ENCODE data around the gene CYP2A7. TPM values are rescaled to one million over a fixed set of nuclear protein-coding genes. Genes with fewer than 3 reads are reported as not detected.
"Not testable (repeated sequence)": the region's sequence is repeated elsewhere in the genome, so short reads cannot be mapped to it uniquely, and the experiment has no call there.

Gene CYP2A7
- total and polyA plus RNA-seq, 8 donors: 0.18 to 0.49 (median 0.34) TPM; not detected in 2

GRCh38 chr19:40872209-40872608 lies 9.8 kb downstream of the CYP2A7 start:
- no peaks in the 10 kb centered on the region for H3K9me3 ChIP-seq
- intact Hi-C loops (cut with DNase I): no loop called here
- no peaks in the 10 kb centered on the region for H3K4me1 ChIP-seq
- no peak overlapping the region for H3K4me3 ChIP-seq
- H3K36me3 ChIP-seq: no peaks in the 10 kb centered on the region
- TF ChIP-seq CTCF (IDR thresholded peaks at IDR 0.05): no peak
- no peak for ATAC-seq
- no peak overlapping the region for H3K27ac ChIP-seq
- DNase-seq: no peak
- H3K27me3 ChIP-seq: no peaks in the 10 kb centered on the region

- Histone ChIP-seq H3K9me3 (no peaks in the 10 kb centered on the region), H3K4me1 (no peaks in the 10 kb centered on the region), H3K36me3 (no peaks in the 10 kb centered on the region), H3K4me3 (no peak overlapping the region), H3K27ac (no peak overlapping the region), H3K27me3 (no peaks in the 10 kb centered on the region)
- DNase-seq (no peak), ATAC-seq (no peak)
- no peak for TF ChIP-seq CTCF (IDR thresholded peaks at IDR 0.05)
- intact Hi-C loops (cut with DNase I): no loop called here
Observed at GRCh38 chr19:40867701-40868100, 14.3 kb downstream of the CYP2A7 start.

GRCh38 chr19:40864739-40865496 lies 17.1 kb downstream of the CYP2A7 start:
- H3K4me3 ChIP-seq; H3K27me3 ChIP-seq; H3K36me3 ChIP-seq; H3K27ac ChIP-seq; H3K4me1 ChIP-seq; DNase-seq; H3K9me3 ChIP-seq; intact Hi-C loops (cut with DNase I): not testable (repeated sequence)
- peak; percentile 4 for ATAC-seq

DNA sequence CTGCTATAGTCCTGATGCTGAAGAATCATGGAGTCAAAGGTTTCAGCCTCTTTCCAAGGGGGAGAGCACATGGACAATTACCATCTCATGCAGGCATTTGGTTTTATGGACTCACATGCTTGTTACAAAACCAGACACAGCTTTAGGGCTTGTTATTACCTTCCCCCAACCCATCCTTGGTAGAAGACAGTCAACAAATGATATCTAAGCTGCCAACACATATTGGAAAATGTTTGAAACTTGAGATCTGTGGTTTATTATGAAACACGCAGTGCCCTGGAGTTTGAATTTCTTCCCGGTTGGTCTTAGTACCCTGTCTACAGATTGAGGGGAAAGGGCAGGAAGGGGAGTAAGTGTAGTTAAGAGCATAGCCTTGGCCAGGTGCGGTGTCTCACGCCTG lies 19.2 kb downstream of the CYP2A7 start:
- no peaks in the 10 kb centered on the region for H3K4me1 ChIP-seq
- H3K9me3 ChIP-seq: no peaks in the 10 kb centered on the region
- TF ChIP-seq CTCF (IDR thresholded peaks at IDR 0.05): no peak
- intact Hi-C loops (cut with DNase I): no loop called here
- no peak for ATAC-seq
- no peak overlapping the region for H3K4me3 ChIP-seq
- DNase-seq: no peak
- H3K36me3 ChIP-seq: no peaks in the 10 kb centered on the region
- no peaks in the 10 kb centered on the region for H3K27me3 ChIP-seq
- no peak overlapping the region for H3K27ac ChIP-seq

DNA sequence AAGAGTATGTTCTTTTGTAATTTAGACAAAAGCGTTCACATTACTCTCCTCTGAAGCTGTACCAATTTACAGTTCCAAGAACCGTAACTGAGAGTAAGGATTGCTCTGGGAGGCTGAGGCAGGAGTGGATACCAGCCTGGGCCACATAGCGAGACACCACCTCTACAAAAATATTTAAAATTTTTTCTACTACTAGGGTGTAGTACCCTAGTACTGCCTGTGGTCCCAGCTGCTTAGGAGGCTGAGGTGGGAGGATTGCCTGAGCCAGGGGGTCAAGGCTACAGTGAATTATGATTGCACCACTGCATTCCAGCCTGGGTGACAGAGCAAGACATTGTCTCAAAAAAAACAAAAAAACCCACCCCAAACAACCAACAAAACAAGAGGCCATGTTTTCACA lies 19.7 kb downstream of the CYP2A7 start:
- H3K36me3 ChIP-seq: no peaks in the 10 kb centered on the region
- H3K4me1 ChIP-seq: no peaks in the 10 kb centered on the region
- no peak overlapping the region for H3K4me3 ChIP-seq
- intact Hi-C loops (cut with DNase I): no loop called here
- no peak overlapping the region for H3K27ac ChIP-seq
- H3K27me3 ChIP-seq: no peaks in the 10 kb centered on the region
- no peak for DNase-seq
- no peak for ATAC-seq
- TF ChIP-seq CTCF (IDR thresholded peaks at IDR 0.05): no peak
- no peaks in the 10 kb centered on the region for H3K9me3 ChIP-seq

- intact Hi-C loops (cut with DNase I): no loop called here
Observed at GRCh38 chr19:40858109-40858508, 23.9 kb downstream of the CYP2A7 start.

DNA sequence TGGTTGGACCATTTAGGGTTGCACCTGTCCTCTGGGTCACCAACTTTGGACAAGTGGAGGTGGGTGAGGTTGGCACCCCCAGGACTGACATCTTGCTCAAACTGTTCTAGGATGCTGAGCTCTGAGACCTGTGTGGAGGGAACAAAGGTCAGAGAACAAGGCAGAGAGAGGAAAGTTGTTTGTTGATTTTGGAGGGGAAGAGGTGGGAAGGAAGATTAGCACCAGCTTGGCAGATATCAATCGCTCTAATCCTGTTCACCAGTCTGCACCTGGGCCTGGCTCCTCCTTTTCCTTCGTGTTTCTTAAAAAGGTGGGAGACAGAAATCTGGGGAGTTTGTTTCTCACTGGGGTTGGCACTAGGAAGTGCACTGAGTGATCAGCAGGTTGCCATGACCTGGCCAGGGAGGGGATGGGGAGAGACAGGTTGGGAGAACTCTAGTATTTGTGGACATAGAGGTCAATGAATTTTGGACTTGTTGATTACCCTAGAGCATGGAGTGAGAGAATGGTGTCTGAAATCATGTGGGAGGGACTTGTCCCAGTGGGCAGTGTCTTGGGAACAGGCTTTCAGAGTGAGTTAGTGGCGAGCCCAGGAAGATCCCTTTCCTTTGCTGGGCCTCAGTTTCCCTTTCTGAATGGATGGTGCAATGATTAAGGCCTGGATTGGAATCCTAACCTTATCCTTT lies 29.4 kb downstream of the CYP2A7 start:
- H3K9me3 ChIP-seq, ATAC-seq: not testable (repeated sequence)

More at GRCh38 chr19:40858109-40858508, 23.9 kb downstream of the CYP2A7 start:
- Histone ChIP-seq H3K27me3 (no peaks in the 10 kb centered on the region), H3K4me1 (no peaks in the 10 kb centered on the region), H3K27ac (no peak overlapping the region), H3K4me3 (no peak overlapping the region), H3K36me3 (no peaks in the 10 kb centered on the region), H3K9me3 (no peaks in the 10 kb centered on the region)
- ATAC-seq: no peak
- DNase-seq: no peak
- no peak for TF ChIP-seq CTCF (IDR thresholded peaks at IDR 0.05)

DNA sequence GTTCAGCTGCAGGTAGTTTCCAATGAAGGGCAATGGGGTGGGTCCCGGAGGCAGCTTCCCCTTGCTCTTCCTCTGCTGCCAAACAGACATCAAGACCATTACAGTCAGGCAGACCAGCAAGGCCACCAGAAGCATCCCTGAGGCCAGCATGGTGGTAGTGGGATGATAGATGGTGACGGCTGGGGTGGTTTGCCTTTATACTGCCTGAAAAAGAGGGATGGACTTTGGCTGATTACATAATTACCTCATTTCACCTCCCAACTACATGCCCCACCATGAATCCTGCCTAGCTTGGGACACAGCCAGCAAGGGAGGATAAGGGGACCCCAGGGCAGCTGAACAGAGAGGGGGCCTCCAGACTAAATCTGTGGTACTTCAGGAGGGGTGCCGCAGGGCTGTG lies 31.8 kb downstream of the CYP2A7 start, which contains the start of gene CYP2A6:
Gene CYP2A6, minus strand, starts transcription at position 171 of the 400 bp plus-strand sequence. Its CDS starts 21 bp downstream, at position 150.
- H3K4me3 ChIP-seq; H3K27ac ChIP-seq; H3K9me3 ChIP-seq; intact Hi-C loops (cut with DNase I); ATAC-seq; H3K36me3 ChIP-seq; H3K4me1 ChIP-seq; DNase-seq: not testable (repeated sequence)
- peaks cover 0 to 15% of the 10 kb centered on the region in 2 donors for H3K27me3 ChIP-seq

More for the DNA sequence above, 29.4 kb downstream of the CYP2A7 start:
- H3K27ac ChIP-seq; H3K36me3 ChIP-seq; H3K4me3 ChIP-seq; DNase-seq; H3K4me1 ChIP-seq; intact Hi-C loops (cut with DNase I): not testable (repeated sequence)
- H3K27me3 ChIP-seq: peaks cover 0 to 11% of the 10 kb centered on the region in 2 donors
